ENCODE results near the gene SNCB.

GRCh38 chr5:176632745-176633144, 2.4 kb upstream of the SNCB start:
- TF ChIP-seq POLR2AphosphoS5 (IDR thresholded peaks at IDR 0.05; ENCODE audit: low read depth, low read length): no peak
- no peak for TF ChIP-seq SIN3A (IDR thresholded peaks at IDR 0.05; ENCODE audit: borderline replicate concordance, insufficient read depth, low read length)
- TF ChIP-seq TAF1 (IDR thresholded peaks at IDR 0.05; ENCODE audit: borderline replicate concordance, insufficient read depth, low read length): no peak
- TF ChIP-seq REST (IDR thresholded peaks at IDR 0.05; ENCODE audit: insufficient read depth in 1 of 2, low read depth in 2 of 2, low read length in 2 of 2): no peak
- no peak for TF ChIP-seq FOXP2 (optimal IDR thresholded peaks at IDR 0.05; ENCODE audit: borderline replicate concordance, extremely low read depth, extremely low read length, insufficient read depth)

All from PFSK-1 (cell line).